SK-N-SH (cell line): ENCODE data around the gene PBX4.

Experiments
- CHD2 ChIP-seq: fragments of 150-350 bp; IDR thresholded peaks from 2 replicates; pipeline ENCODE4 v1.6.1; 2018; ENCODE audit warnings: low read length; ENCODE audit not compliant: partially characterized antibody
- ELF1 ChIP-seq: IDR thresholded peaks from 2 replicates; pipeline ENCODE4 v1.4.0; 2012
- EP300 ChIP-seq, 2 experiments: IDR thresholded peaks; 2 replicates each; pipeline versions ENCODE4 v1.4.0 to v1.6.1; 2012; ENCODE audit warnings: borderline replicate concordance in 1 of 2, low read depth in 1 of 2, low read length in 1 of 2
- FOXJ3 ChIP-seq: sonication (generic); formaldehyde crosslinking; IDR thresholded peaks from 2 replicates; pipeline ENCODE4 v1.5.1; 2020; ENCODE audit warnings: mild to moderate bottlenecking, missing genetic modification reagents
- MAX ChIP-seq: IDR thresholded peaks from 2 replicates; pipeline ENCODE4 v1.4.0; 2012; ENCODE audit warnings: low read depth
- NRF1 ChIP-seq: IDR thresholded peaks from 2 replicates; pipeline ENCODE4 v1.6.1; 2012; ENCODE audit warnings: low read depth, mild to moderate bottlenecking, low read length
- POLR2AphosphoS5 ChIP-seq: IDR thresholded peaks from 2 replicates; pipeline ENCODE4 v1.6.1; 2012; ENCODE audit warnings: low read depth, low read length
- SIN3A ChIP-seq: IDR thresholded peaks from 2 replicates; pipeline ENCODE4 v1.6.1; 2012; ENCODE audit warnings: low read depth, mild to moderate bottlenecking, low read length, moderate library complexity, borderline replicate concordance
- SMC3 ChIP-seq: IDR thresholded peaks from 2 replicates; pipeline ENCODE4 v1.6.1; 2012; ENCODE audit warnings: low read depth, low read length, improper control_type of control experiment
- TAF1 ChIP-seq: IDR thresholded peaks from 2 replicates; pipeline ENCODE4 v1.6.1; 2012; ENCODE audit warnings: low read depth, mild to moderate bottlenecking, low read length, moderate library complexity, borderline replicate concordance
- YY1 ChIP-seq: IDR thresholded peaks from 2 replicates; pipeline ENCODE4 v1.4.0; 2012; ENCODE audit warnings: low read depth, mild to moderate bottlenecking
- TF ChIP-seq, protein P1 (sequence below): fragments of 200-600 bp; sonication (generic); IDR thresholded peaks from 2 replicates; pipeline ENCODE4 v1.6.1; 2017; ENCODE audit warnings: antibody characterized with exemption, mild to moderate bottlenecking, moderate library complexity
- TF ChIP-seq, protein P2 (sequence below): IDR thresholded peaks from 2 replicates; pipeline ENCODE4 v1.6.1; 2012; ENCODE audit warnings: mild to moderate bottlenecking, low read depth, low read length, moderate library complexity

- TF ChIP-seq EP300 (IDR thresholded peaks at IDR 0.05; ENCODE audit: borderline replicate concordance in 1 of 2, low read depth in 1 of 2, low read length in 1 of 2): no peak
- no peak for TF ChIP-seq SMC3
- TF ChIP-seq, protein P1, sequence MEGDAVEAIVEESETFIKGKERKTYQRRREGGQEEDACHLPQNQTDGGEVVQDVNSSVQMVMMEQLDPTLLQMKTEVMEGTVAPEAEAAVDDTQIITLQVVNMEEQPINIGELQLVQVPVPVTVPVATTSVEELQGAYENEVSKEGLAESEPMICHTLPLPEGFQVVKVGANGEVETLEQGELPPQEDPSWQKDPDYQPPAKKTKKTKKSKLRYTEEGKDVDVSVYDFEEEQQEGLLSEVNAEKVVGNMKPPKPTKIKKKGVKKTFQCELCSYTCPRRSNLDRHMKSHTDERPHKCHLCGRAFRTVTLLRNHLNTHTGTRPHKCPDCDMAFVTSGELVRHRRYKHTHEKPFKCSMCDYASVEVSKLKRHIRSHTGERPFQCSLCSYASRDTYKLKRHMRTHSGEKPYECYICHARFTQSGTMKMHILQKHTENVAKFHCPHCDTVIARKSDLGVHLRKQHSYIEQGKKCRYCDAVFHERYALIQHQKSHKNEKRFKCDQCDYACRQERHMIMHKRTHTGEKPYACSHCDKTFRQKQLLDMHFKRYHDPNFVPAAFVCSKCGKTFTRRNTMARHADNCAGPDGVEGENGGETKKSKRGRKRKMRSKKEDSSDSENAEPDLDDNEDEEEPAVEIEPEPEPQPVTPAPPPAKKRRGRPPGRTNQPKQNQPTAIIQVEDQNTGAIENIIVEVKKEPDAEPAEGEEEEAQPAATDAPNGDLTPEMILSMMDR: no peak
- TF ChIP-seq, protein P2, sequence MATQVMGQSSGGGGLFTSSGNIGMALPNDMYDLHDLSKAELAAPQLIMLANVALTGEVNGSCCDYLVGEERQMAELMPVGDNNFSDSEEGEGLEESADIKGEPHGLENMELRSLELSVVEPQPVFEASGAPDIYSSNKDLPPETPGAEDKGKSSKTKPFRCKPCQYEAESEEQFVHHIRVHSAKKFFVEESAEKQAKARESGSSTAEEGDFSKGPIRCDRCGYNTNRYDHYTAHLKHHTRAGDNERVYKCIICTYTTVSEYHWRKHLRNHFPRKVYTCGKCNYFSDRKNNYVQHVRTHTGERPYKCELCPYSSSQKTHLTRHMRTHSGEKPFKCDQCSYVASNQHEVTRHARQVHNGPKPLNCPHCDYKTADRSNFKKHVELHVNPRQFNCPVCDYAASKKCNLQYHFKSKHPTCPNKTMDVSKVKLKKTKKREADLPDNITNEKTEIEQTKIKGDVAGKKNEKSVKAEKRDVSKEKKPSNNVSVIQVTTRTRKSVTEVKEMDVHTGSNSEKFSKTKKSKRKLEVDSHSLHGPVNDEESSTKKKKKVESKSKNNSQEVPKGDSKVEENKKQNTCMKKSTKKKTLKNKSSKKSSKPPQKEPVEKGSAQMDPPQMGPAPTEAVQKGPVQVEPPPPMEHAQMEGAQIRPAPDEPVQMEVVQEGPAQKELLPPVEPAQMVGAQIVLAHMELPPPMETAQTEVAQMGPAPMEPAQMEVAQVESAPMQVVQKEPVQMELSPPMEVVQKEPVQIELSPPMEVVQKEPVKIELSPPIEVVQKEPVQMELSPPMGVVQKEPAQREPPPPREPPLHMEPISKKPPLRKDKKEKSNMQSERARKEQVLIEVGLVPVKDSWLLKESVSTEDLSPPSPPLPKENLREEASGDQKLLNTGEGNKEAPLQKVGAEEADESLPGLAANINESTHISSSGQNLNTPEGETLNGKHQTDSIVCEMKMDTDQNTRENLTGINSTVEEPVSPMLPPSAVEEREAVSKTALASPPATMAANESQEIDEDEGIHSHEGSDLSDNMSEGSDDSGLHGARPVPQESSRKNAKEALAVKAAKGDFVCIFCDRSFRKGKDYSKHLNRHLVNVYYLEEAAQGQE: no peak
- no peak for TF ChIP-seq FOXJ3 (CRISPR knock-in tag)
- TF ChIP-seq NRF1: no peak
- TF ChIP-seq ELF1: no peak
- no peak for TF ChIP-seq POLR2AphosphoS5
- no peak for TF ChIP-seq TAF1
- no peak for TF ChIP-seq CHD2
- TF ChIP-seq YY1: no peak
- TF ChIP-seq MAX: no peak
- no peak for TF ChIP-seq SIN3A
Measured at GRCh38 chr19:19634516-19635312, 16.2 kb upstream of the PBX4 start.
